K562 (cell line): Measurements from ENCODE around the gene DHX40. TPM values are rescaled to one million over a fixed set of nuclear protein-coding genes. Genes with fewer than 3 reads are reported as not detected.
A peak's percentile ranks its signal among the peaks of the same experiment; 100 is the strongest.

Experiments used
- ATAC-seq: fragments of 200-7000 bp; cut with Tn5 transposase; 3 replicates; pipeline ENCODE4 v1.9.1; 2020; ENCODE audit warnings: moderate library complexity
- BruUV-seq: library from RNA; stranded (reverse); fragments of 400-500 nt; replicated peaks from 2 replicates; lab custom pipeline; 2021; lab: Mats Ljungman, UMichigan
- CTCF ChIA-PET: fragments of 300-600 bp; formaldehyde crosslinking; extraction: SDS; loops from one replicate; lab custom pipeline; 2021; ENCODE audit warnings: low intra/inter-chr PET ratio; lab: Yijun Ruan, JAX
- POLR2A ChIA-PET: fragments of 300-600, 350-650 bp; sonication (Branson Sonifier 250); formaldehyde crosslinking; extraction: SDS; loops from one replicate; lab custom pipeline; 2021; ENCODE audit warnings: antibody characterized with exemption, inconsistent platforms; lab: Yijun Ruan, JAX
- DNase-seq, 4 experiments: peaks; one replicate each; pipeline versions ENCODE4 v3.0.0 to v3.0.0-alpha.2; 2011 to 2018; ENCODE audit warnings: low spot score in 3 of 4, mixed read lengths in 3 of 4; ENCODE audit errors: extremely low read depth in 1 of 4
- FAIRE-seq: peaks from 2 replicates; lab custom pipeline; 2011; peaks lifted over from hg19 to GRCh38; lab: Jason Lieb, UNC
- H2AFZ ChIP-seq: 2 replicates; pipeline ENCODE4 v1.6.0; 2011; ENCODE audit warnings: low read depth, low read length, control low read depth, inconsistent platforms
- H3K27ac ChIP-seq: fragments of 200-600 bp; 3 replicates; pipeline ENCODE4 v1.8.0; 2011; ENCODE audit warnings: low read depth, mild to moderate bottlenecking, control low read depth, inconsistent platforms, low read length, moderate library complexity, mixed read lengths; ENCODE audit errors: extremely low read depth
- H3K27me3 ChIP-seq, 2 experiments: fragments of 300-600 bp in 1 of 2; 2 replicates in 1 of 2; 3 replicates in 1 of 2; pipeline versions ENCODE4 v1.6.0 to v1.8.0; 2011; ENCODE audit warnings: inconsistent platforms in 2 of 2, low read length in 2 of 2, mild to moderate bottlenecking in 1 of 2, mixed read lengths in 1 of 2, moderate library complexity in 1 of 2; ENCODE audit not compliant: control insufficient read depth in 2 of 2, insufficient read depth in 2 of 2
- H3K36me3 ChIP-seq: fragments of 300-600 bp; 3 replicates; pipeline ENCODE4 v1.8.0; 2011; ENCODE audit warnings: mild to moderate bottlenecking, low read length, inconsistent platforms; ENCODE audit not compliant: control insufficient read depth, insufficient read depth
- H3K4me1 ChIP-seq, 2 experiments: fragments of 200-600 bp in 1 of 2; replicated peaks in 1 of 2; 2 replicates in 1 of 2; 3 replicates in 1 of 2; pipeline versions ENCODE4 v1.5.1 to v1.8.0; 2011; ENCODE audit warnings: inconsistent platforms in 2 of 2, low read length in 2 of 2, mild to moderate bottlenecking in 1 of 2, mixed read lengths in 1 of 2, moderate library complexity in 1 of 2; ENCODE audit not compliant: control insufficient read depth in 2 of 2, insufficient read depth in 2 of 2
- H3K4me2 ChIP-seq: 2 replicates; pipeline ENCODE4 v1.6.1; 2011; ENCODE audit warnings: low read length, control low read depth, inconsistent platforms, mixed read lengths; ENCODE audit not compliant: insufficient read depth
- H3K4me3 ChIP-seq: fragments of 200-600 bp; sonication (generic), shearing (Covaris generic); 2 replicates; pipeline ENCODE4 v1.5.1; 2016; ENCODE audit warnings: control low read depth, inconsistent platforms
- H3K79me2 ChIP-seq: fragments of 200-600 bp; 3 replicates; pipeline ENCODE4 v1.8.0; 2011; ENCODE audit warnings: low read length, inconsistent platforms; ENCODE audit not compliant: control insufficient read depth, insufficient read depth
- H3K9ac ChIP-seq, 2 experiments: 2 replicates each; pipeline versions ENCODE4 v1.6.0 to v1.6.1; 2011; ENCODE audit warnings: low read depth in 2 of 2, low read length in 2 of 2, control low read depth in 1 of 2, inconsistent platforms in 1 of 2, mild to moderate bottlenecking in 1 of 2, mixed read lengths in 1 of 2; ENCODE audit not compliant: insufficient read depth in 1 of 2
- H3K9me1 ChIP-seq: one replicate; pipeline ENCODE4 v1.6.0; 2011; ENCODE audit warnings: inconsistent platforms, mild to moderate bottlenecking, low read length, moderate library complexity; ENCODE audit not compliant: control insufficient read depth, insufficient read depth
- H3K9me3 ChIP-seq: replicated peaks from 2 replicates; pipeline ENCODE4 v1.5.1; 2011; ENCODE audit warnings: low read depth, low read length, inconsistent platforms; ENCODE audit not compliant: control insufficient read depth, insufficient read depth
- H4K20me1 ChIP-seq: replicated peaks from 2 replicates; pipeline ENCODE4 v1.6.1; 2011; ENCODE audit warnings: low read length, inconsistent platforms, mixed read lengths; ENCODE audit not compliant: control insufficient read depth, insufficient read depth
- ELF2 ChIP-seq: fragments of 250-450 bp; sonication (Bioruptor Pico); IDR thresholded peaks from 2 replicates; pipeline ENCODE4 v1.5.0; 2021; ENCODE audit warnings: mild to moderate bottlenecking
- FOXA3 ChIP-seq, 2 experiments: fragments of 450-650 bp in 1 of 2; sonication (generic) in 1 of 2; formaldehyde crosslinking; IDR thresholded peaks in 1 of 2; conservative IDR thresholded peaks in 1 of 2; 2 replicates each; pipeline versions ENCODE4 v1.4.0 to v1.8.0; 2020 to 2022; ENCODE audit warnings: mild to moderate bottlenecking in 2 of 2, missing genetic modification reagents in 1 of 2
- FOXM1 ChIP-seq, 2 experiments: fragments of 450-650 bp in 1 of 2; sonication (generic) in 1 of 2; formaldehyde crosslinking in 1 of 2; IDR thresholded peaks; 2 replicates each; pipeline versions ENCODE4 v1.6.1 to v1.9.0; 2017 to 2022; ENCODE audit warnings: low read depth in 2 of 2, mild to moderate bottlenecking in 2 of 2, missing genetic modification reagents in 1 of 2, moderate library complexity in 1 of 2
- MCM2 ChIP-seq: fragments of 450-650 bp; IDR thresholded peaks from 2 replicates; pipeline ENCODE4 v1.6.1; 2017; ENCODE audit warnings: low read depth, mild to moderate bottlenecking
- NCOA6 ChIP-seq: fragments of 450-650 bp; IDR thresholded peaks from 2 replicates; pipeline ENCODE4 v1.6.1; 2017; ENCODE audit warnings: mild to moderate bottlenecking
- NUFIP1 ChIP-seq: fragments of 450-650 bp; IDR thresholded peaks from 2 replicates; pipeline ENCODE4 v1.6.1; 2018; ENCODE audit not compliant: partially characterized antibody
- RBFOX2 ChIP-seq: fragments of 200-400 bp; formaldehyde crosslinking; IDR thresholded peaks from 2 replicates; pipeline ENCODE4 v1.6.1; 2017; ENCODE audit warnings: low read depth, mild to moderate bottlenecking, low read length, moderate library complexity
- ZC3H8 ChIP-seq: fragments of 450-650 bp; IDR thresholded peaks from 2 replicates; pipeline ENCODE4 v1.6.1; 2017
- ZFPM2 ChIP-seq: fragments of 250-450 bp; sonication (Bioruptor Pico); IDR thresholded peaks from 2 replicates; pipeline ENCODE4 v1.5.1; 2022; ENCODE audit warnings: mild to moderate bottlenecking
- ZNF75A ChIP-seq: fragments of 450-650 bp; formaldehyde crosslinking; IDR thresholded peaks from 2 replicates; pipeline ENCODE4 v1.4.0; 2020; ENCODE audit warnings: mild to moderate bottlenecking
- WGBS: fragments of 100-300 bp; shearing (Covaris generic); methylation state at CpG from one replicate; pipeline ENCODE4 v1.1.6; 2016; ENCODE audit warnings: low coverage, mixed read lengths; ENCODE audit not compliant: insufficient coverage; ENCODE audit errors: missing lambda C conversion rate; 5-methylcytosine and 5-hydroxymethylcytosine counted together
- in situ Hi-C: fragments of 300-500 bp; cut with MboI; formaldehyde crosslinking; loops from 4 replicates; pipeline ENCODE4 v1.15.0; 2018; ENCODE audit warnings: inconsistent platforms, mixed read lengths
- intact Hi-C: fragments of 100-400 bp; cut with micrococcal nuclease; formaldehyde crosslinking; loops from 2 replicates; pipeline ENCODE4 v1.14.2; 2022
- polyA plus RNA-seq, 8 experiments: library from polyadenylated mRNA; depleted of rRNA in 4 of 8; stranded (reverse) in 5 of 8; unstranded in 3 of 8; fragments of >200 nt; fragmentation: Nextera tagmentation in 2 of 8; fragmentation: Illumina TruSeq in 1 of 8; extraction: Ambion mirVana in 2 of 8; extraction: Trizol in 1 of 8; gene quantifications; 2 replicates each; pipeline versions ENCODE4 v1.2.1 to v1.2.3, GENCODE V29; 2011 to 2014; ENCODE audit warnings: inconsistent platforms in 1 of 8, missing spikeins in 1 of 8
- total RNA-seq, 7 experiments: library from RNA; depleted of rRNA in 6 of 7; stranded (reverse); fragments of >200 nt in 6 of 7; fragmentation: Illumina TruSeq in 2 of 7; extraction: Trizol in 2 of 7; gene quantifications; 2 replicates each; pipeline versions ENCODE4 v1.2.1 to v1.2.3, GENCODE V29; 2011 to 2021; ENCODE audit warnings: low replicate concordance in 1 of 7
- TF ChIP-seq, protein P1 (sequence below): fragments of 250-450 bp; sonication (Bioruptor Pico); IDR thresholded peaks from 2 replicates; pipeline ENCODE4 v1.5.0; 2020; ENCODE audit warnings: mild to moderate bottlenecking
- TF ChIP-seq, protein P2 (sequence below): fragments of 250-450 bp; sonication (Bioruptor Pico); IDR thresholded peaks from 2 replicates; pipeline ENCODE4 v1.5.1; 2021; ENCODE audit warnings: mild to moderate bottlenecking

The DHX40 gene
- total and polyA plus RNA-seq, 9 of the 15 experiments (the other 6 are each of a cell fraction or from before 2014, with no cell fraction given): 7.2 to 38.6 (median 18.7) TPM

DNA sequence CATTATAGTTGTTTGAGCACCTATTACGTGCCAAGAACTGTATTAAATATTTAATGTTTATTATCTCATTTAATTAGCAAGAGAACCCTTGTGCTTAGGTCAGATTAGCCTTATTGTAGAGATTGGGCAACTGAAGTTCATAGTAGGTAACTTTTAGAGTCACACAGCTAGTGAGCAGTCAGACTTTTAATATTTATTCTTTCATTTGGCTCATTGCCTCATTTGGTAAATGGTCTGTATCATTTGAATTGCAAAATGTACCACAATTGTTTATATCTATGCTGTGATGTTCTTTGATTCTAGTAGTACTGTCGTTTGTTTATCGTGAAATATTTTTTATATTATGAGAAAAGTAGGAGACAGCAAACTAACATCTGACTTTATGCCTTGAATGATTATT lies 61.9 kb downstream of the DHX40 start (continued):
- no peak for TF ChIP-seq ZFPM2
- TF ChIP-seq, all 486 proteins: peak for 0

DNA sequence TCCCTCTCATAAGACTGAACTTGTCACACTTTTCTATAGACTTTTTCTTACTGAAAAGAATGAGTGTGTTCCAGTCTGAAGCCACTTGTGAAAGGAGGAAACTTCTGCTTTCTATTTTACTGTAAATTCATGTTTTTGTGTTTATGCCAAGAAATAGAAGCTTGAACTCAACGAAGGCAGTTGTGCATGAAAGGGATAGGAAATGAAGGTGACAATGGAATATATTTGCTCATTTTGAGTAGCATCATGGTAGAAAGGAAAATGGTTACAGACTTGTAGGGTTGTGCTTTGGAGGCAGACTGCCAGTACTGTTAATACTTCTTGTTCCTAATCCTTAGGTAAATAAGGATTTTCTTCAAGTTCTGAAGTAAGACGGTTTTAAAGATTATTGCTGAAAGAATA lies 62.4 kb downstream of the DHX40 start:
- Histone ChIP-seq H3K27ac (no peak overlapping the region), H3K9ac (no peak overlapping the region), H3K4me3 (no peak overlapping the region), H3K4me1 (peaks cover 23 to 30% of the 10 kb centered on the region in 2 experiments; a peak in 4 of 5 replicates), H3K9me3 (no peaks in the 10 kb centered on the region), H4K20me1 (peaks cover 45% of the 10 kb centered on the region), H3K36me3 (peaks cover 82% of the 10 kb centered on the region), H3K27me3 (no peaks in the 10 kb centered on the region), H3K79me2 (peaks cover 99% of the 10 kb centered on the region), H3K9me1 (no peaks in the 10 kb centered on the region), H3K4me2 (no peak overlapping the region), H2AFZ (no peak overlapping the region)
- no peak for ATAC-seq
- 50% methylated on average over 2 of the region's 2 CpGs for WGBS
- intact Hi-C loops (no loop called here), in situ Hi-C loops (no loop called here)
- no peak for DNase-seq
- TF ChIP-seq FOXA3 (CRISPR knock-in tag; conservative IDR thresholded peaks at IDR 0.05 in 1 of 2, IDR thresholded peaks at IDR 0.05 in 1 of 2): peak; percentile 65 to 90; a peak in 3 of 4 replicates
- no peak for TF ChIP-seq RBFOX2
- no TSS peak for BruUV-seq
- CTCF ChIA-PET: no interaction called here
- FAIRE-seq: no peak
- POLR2A ChIA-PET: no interaction called here

DNA sequence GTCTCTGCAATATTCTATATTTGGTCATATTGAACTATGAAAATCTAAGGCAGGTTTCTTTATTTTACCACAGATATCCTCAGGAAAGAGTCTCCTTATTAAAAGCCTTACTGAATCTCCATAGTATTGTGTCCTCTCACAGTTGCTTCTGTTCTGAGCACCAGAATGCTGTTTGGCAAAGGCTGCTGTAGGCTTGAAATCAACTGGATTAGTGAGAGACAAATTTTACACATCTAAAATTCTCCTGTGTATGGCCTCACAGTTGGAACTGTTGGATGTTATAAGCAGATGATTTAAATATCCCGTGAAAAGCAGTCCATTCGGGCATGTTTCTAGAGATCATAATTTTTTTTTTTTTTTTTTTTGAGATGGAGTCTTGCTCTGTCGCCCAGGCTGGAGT lies 63.8 kb downstream of the DHX40 start:
- POLR2A ChIA-PET: interaction anchor here (0.7 to 1.0 kb wide), 3 partner anchors 10 to 79 kb away, joined by 3 read pairs; no protein-coding TSS in a partner anchor
- in situ Hi-C loops: no loop called here
- TF ChIP-seq NCOA6: no peak
- TF ChIP-seq ZNF75A: no peak
- TF ChIP-seq, protein P1, sequence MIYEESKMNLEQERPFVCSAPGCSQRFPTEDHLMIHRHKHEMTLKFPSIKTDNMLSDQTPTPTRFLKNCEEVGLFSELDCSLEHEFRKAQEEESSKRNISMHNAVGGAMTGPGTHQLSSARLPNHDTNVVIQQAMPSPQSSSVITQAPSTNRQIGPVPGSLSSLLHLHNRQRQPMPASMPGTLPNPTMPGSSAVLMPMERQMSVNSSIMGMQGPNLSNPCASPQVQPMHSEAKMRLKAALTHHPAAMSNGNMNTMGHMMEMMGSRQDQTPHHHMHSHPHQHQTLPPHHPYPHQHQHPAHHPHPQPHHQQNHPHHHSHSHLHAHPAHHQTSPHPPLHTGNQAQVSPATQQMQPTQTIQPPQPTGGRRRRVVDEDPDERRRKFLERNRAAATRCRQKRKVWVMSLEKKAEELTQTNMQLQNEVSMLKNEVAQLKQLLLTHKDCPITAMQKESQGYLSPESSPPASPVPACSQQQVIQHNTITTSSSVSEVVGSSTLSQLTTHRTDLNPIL (CRISPR knock-in tag): no peak
- no peak for TF ChIP-seq NUFIP1
- no peak for TF ChIP-seq ZC3H8
- TF ChIP-seq FOXM1 (IDR thresholded peaks at IDR 0.05; ENCODE audit: low read depth): no peak
- no peak for TF ChIP-seq FOXM1 (CRISPR knock-in tag; IDR thresholded peaks at IDR 0.05; ENCODE audit: low read depth)
- TF ChIP-seq, protein P2, sequence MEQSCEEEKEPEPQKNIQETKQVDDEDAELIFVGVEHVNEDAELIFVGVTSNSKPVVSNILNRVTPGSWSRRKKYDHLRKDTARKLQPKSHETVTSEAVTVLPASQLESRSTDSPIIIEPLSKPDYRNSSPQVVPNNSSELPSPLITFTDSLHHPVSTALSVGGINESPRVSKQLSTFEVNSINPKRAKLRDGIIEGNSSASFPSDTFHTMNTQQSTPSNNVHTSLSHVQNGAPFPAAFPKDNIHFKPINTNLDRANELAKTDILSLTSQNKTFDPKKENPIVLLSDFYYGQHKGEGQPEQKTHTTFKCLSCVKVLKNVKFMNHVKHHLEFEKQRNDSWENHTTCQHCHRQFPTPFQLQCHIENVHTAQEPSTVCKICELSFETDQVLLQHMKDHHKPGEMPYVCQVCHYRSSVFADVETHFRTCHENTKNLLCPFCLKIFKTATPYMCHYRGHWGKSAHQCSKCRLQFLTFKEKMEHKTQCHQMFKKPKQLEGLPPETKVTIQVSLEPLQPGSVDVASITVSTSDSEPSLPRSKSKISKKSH (CRISPR knock-in tag): no peak
- no peak for TF ChIP-seq MCM2
- no peak for TF ChIP-seq ELF2 (CRISPR knock-in tag)

More for the DNA sequence above, 63.8 kb downstream of the DHX40 start:
- no peaks in the 10 kb centered on the region for H3K9me1 ChIP-seq
- peaks cover 79% of the 10 kb centered on the region for H3K36me3 ChIP-seq
- intact Hi-C loops: no loop called here
- H3K27ac ChIP-seq: no peak overlapping the region
- peaks cover 98% of the 10 kb centered on the region for H3K79me2 ChIP-seq
- CTCF ChIA-PET: no interaction called here
- peaks cover 43% of the 10 kb centered on the region for H4K20me1 ChIP-seq
- no peak for FAIRE-seq
- H3K4me2 ChIP-seq: no peak overlapping the region
- no peak overlapping the region for H3K9ac ChIP-seq
- no peak for ATAC-seq
- no peak overlapping the region for H2AFZ ChIP-seq
- no peaks in the 10 kb centered on the region for H3K27me3 ChIP-seq
- peaks cover 20 to 23% of the 10 kb centered on the region in 2 experiments; a peak in 4 of 5 replicates for H3K4me1 ChIP-seq
- 79% methylated on average over 3 of the region's 3 CpGs for WGBS
- no TSS peak for BruUV-seq
- H3K4me3 ChIP-seq: no peak overlapping the region
- no peak for DNase-seq
- H3K9me3 ChIP-seq: no peaks in the 10 kb centered on the region
